Neutrophil (primary cell): ENCODE results near the gene ISM1.

Experiments
- H3K27ac ChIP-seq: fragments of 200-600 bp; sonication (generic); 2 replicates; pipeline ENCODE4 v1.5.1; 2016; ENCODE audit warnings: mild to moderate bottlenecking, moderate library complexity
- H3K27me3 ChIP-seq: fragments of 200-600 bp; sonication (generic); 2 replicates; pipeline ENCODE4 v1.6.0; 2016; ENCODE audit warnings: mild to moderate bottlenecking
- H3K36me3 ChIP-seq: fragments of 200-600 bp; sonication (generic); 2 replicates; pipeline ENCODE4 v1.5.1; 2017
- H3K4me1 ChIP-seq, 2 experiments: fragments of 200-600 bp in 1 of 2; sonication (generic) in 1 of 2; 1 replicate in 1 of 2; 2 replicates in 1 of 2; pipeline versions ENCODE4 v1.5.1 to v1.6.1; 2013 to 2016; ENCODE audit warnings: low read depth in 1 of 2, low read length in 1 of 2, mild to moderate bottlenecking in 1 of 2, moderate library complexity in 1 of 2; ENCODE audit not compliant: control insufficient read depth in 1 of 2, insufficient read depth in 1 of 2
- H3K4me3 ChIP-seq, 2 experiments: fragments of 200-600 bp in 1 of 2; sonication (generic) in 1 of 2; 1 replicate in 1 of 2; 2 replicates in 1 of 2; pipeline ENCODE4 v1.5.1; 2013 to 2016; ENCODE audit warnings: low read depth in 1 of 2, low read length in 1 of 2, mild to moderate bottlenecking in 1 of 2, moderate library complexity in 1 of 2
- H3K9me3 ChIP-seq: fragments of 200-600 bp; sonication (generic); 2 replicates; pipeline ENCODE4 v1.5.1; 2016
- CTCF ChIP-seq: fragments of 200-600 bp; sonication (generic); IDR thresholded peaks from 2 replicates; pipeline ENCODE4 v1.5.1; 2016; ENCODE audit warnings: antibody characterized with exemption

ISM1 gene

GRCh38 chr20:13278812-13279570 is 57.9 kb downstream of the ISM1 start:
- no peak overlapping the region for H3K4me3 ChIP-seq
- no peaks in the 10 kb centered on the region for H3K4me1 ChIP-seq
- H3K27me3 ChIP-seq: peaks cover 5% of the 10 kb centered on the region
- no peaks in the 10 kb centered on the region for H3K9me3 ChIP-seq
- TF ChIP-seq CTCF: no peak
- H3K36me3 ChIP-seq: no peaks in the 10 kb centered on the region
- no peak overlapping the region for H3K27ac ChIP-seq

- no peaks in the 10 kb centered on the region for H3K36me3 ChIP-seq
- H3K4me1 ChIP-seq: no peaks in the 10 kb centered on the region
- no peak overlapping the region for H3K4me3 ChIP-seq
- TF ChIP-seq CTCF: no peak
- H3K27me3 ChIP-seq: no peaks in the 10 kb centered on the region
- no peaks in the 10 kb centered on the region for H3K9me3 ChIP-seq
- H3K27ac ChIP-seq: no peak overlapping the region
Measured at GRCh38 chr20:13280609-13281324, 59.7 kb downstream of the ISM1 start.

GRCh38 chr20:13283869-13284829 is 63.1 kb downstream of the ISM1 start:
- H3K4me3 ChIP-seq: no peak overlapping the region
- H3K36me3 ChIP-seq: no peaks in the 10 kb centered on the region
- H3K27me3 ChIP-seq: no peaks in the 10 kb centered on the region
- no peak overlapping the region for H3K27ac ChIP-seq
- H3K4me1 ChIP-seq: no peaks in the 10 kb centered on the region
- no peaks in the 10 kb centered on the region for H3K9me3 ChIP-seq
- TF ChIP-seq CTCF: no peak

GRCh38 chr20:13284830-13285229 is 63.8 kb downstream of the ISM1 start:
- Histone ChIP-seq H3K4me1 (no peaks in the 10 kb centered on the region), H3K36me3 (no peaks in the 10 kb centered on the region)
- no peak for TF ChIP-seq CTCF

GRCh38 chr20:13285408-13285807 is 64.3 kb downstream of the ISM1 start:
- Histone ChIP-seq H3K27me3 (no peaks in the 10 kb centered on the region), H3K27ac (no peak overlapping the region), H3K36me3 (no peaks in the 10 kb centered on the region), H3K4me3 (no peak overlapping the region), H3K9me3 (no peaks in the 10 kb centered on the region), H3K4me1 (no peaks in the 10 kb centered on the region)
- TF ChIP-seq CTCF: no peak

More at GRCh38 chr20:13284830-13285229, 63.8 kb downstream of the ISM1 start:
- H3K4me3 ChIP-seq: no peak overlapping the region
- H3K9me3 ChIP-seq: no peaks in the 10 kb centered on the region
- H3K27me3 ChIP-seq: no peaks in the 10 kb centered on the region
- H3K27ac ChIP-seq: no peak overlapping the region
